GM21576 (cell line): ENCODE results near the gene GYS1.

Experiments
- ATAC-seq: cut with Tn5 transposase; IDR thresholded peaks from one replicate; pipeline ENCODE4 v1.9.1; 2021; ENCODE audit warnings: mild to moderate bottlenecking, moderate library complexity; ENCODE audit not compliant: unreplicated experiment

GYS1 gene

GRCh38 chr19:48965040-48965805 lies 27.9 kb downstream of the GYS1 start, which contains the start of gene FTL:
Gene FTL, plus strand, starts transcription at chr19:48965309. Its CDS starts 199 bp downstream, at chr19:48965508.
- ATAC-seq = peak; percentile 56

- ATAC-seq = no peak
Observed at GRCh38 chr19:48964205-48965039, 28.7 kb downstream of the GYS1 start.

- peak; percentile 16 for ATAC-seq
Observed at GRCh38 chr19:48963371-48964204, 29.5 kb downstream of the GYS1 start.

GRCh38 chr19:48962849-48963165 lies 30.3 kb downstream of the GYS1 start:
- no peak for ATAC-seq

GRCh38 chr19:48962029-48962848 lies 30.9 kb downstream of the GYS1 start:
- peak; percentile 33 for ATAC-seq

DNA sequence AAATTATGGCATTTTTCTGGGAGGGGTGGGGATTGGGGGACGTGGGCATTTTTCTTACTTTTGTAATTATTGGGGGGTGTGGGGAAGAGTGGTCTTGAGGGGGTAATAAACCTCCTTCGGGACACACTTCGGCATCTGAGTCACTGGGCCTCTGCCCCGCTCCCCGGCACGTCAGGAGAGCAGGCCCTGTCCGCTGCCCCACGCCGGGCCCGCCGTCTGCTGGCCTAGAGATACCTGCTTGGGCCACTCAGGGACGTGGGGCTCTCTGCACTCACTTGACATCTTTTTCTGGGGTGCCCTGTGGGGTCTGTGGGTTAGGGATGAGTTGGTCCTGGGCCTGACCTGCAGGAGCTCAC lies 31.5 kb downstream of the GYS1 start:
- ATAC-seq = no peak

DNA sequence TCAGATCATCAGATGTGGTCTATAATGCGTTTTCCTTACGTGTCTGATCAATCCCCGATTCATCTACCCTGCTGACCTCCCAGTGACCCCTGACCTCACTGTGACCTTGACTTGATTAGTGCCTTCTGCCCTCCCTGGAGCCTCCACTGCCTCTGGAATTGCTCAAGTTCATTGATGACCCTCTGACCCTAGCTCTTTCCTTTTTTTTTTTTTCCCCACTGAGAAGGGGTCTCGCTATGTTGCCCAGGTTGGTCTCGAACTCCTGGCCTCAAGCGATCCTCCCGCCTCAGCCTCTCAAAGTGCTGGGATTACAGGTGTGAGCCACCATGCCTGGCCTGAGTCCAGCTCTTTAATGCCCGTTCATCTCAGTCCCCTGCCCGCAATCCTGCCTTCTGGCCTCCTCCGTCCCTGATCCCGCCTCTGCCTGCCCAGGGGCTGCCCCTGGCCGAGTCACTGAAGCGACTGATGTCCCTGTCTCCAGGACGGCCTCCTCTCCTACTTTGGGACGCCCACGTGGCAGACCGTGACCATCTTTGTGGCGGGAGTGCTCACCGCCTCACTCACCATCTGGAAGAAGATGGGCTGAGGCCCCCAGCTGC lies 32.0 kb downstream of the GYS1 start:
- ATAC-seq = no peak

- no peak for ATAC-seq
Observed at GRCh38 chr19:48959341-48960239, 33.5 kb downstream of the GYS1 start.

- no peak for ATAC-seq
Observed at GRCh38 chr19:48958006-48958405, 35.1 kb downstream of the GYS1 start.

- no peak for ATAC-seq
Observed at GRCh38 chr19:48955308-48955958, 37.7 kb downstream of the GYS1 start.

GRCh38 chr19:48954595-48955307 lies 38.4 kb downstream of the GYS1 start, which contains the start of gene BAX:
Gene BAX, plus strand, starts transcription at chr19:48954875. Its CDS starts 54 bp downstream, at chr19:48954929.
- peak; percentile 62 for ATAC-seq

DNA sequence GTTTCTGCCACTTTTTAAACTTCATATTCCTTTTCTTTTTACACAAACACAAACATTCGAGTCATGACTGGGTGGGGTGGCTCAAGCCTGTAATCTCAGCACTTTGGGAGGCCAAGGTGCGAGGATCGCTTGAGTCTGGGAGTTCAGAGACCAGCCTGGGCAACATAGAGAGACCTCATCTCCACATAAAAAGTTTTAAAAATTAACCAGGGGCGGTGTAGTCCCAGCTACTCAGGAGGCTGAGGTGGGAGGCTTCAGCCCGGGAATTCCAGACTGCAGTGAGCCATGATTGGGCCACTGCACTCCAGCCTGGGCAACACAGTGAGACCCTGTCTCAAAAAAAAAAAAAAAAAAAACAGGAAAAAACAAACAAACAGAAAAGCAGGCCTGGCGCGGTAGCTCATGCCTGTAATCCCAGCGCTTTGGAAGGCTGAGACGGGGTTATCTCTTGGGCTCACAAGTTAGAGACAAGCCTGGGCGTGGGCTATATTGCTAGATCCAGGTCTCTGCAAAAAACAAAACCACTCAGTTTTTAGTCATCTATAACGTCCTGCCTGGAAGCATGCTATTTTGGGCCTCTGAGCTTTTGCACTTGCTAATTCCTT lies 39.0 kb downstream of the GYS1 start:
- no peak for ATAC-seq

GRCh38 chr19:48953141-48953540 lies 40.0 kb downstream of the GYS1 start:
- no peak for ATAC-seq

DNA sequence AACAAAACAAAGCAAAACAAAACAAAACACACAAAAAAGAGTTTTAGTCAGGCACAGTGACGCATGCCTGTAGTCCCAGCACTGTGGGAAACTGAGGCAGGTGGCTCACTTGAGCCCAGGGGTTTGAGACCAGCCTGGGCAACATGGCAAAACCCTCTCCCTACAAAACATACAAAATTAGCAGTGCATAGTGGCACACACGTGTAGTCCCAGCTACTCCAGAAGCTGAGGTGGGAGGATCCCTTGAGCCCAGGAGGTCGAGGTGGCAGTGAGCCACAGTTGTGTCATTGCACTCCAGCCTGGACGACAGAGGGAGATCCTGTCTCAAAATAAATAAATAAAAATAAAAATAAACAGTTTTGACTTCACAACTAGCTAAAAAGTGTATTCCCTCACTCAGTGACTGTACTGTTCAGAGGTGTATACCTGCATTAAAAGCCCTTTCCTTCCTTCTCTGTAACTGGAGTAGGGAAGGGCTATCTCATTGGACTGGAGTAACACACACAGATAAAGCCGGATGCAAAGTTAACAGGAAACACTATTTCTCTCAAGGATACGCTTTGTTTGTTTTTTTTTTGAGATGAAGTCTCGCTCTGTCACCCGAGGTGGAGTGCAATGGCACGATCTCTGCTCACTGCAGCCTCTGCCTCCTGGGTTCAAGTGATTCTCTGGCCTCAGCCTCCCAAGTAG lies 42.1 kb downstream of the GYS1 start:
- no peak for ATAC-seq

DNA sequence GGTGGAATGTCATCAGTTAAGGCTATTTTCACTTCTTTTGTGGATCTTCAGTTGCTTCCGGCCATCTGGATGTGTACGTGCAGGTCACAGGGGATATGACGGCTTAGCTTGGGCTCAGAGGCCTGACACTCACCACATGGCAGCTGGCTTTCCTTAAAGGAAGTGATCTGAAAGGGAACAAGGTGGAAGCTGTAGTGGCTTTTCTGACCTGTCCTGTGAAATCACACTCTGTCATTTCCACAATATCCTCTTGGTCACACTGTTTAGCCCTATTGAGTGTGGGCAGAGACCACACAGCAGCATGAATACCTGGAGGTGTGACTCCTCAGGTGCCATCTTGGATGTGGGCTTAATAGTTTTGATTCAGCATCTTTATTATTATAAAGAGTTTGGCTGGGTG lies 43.0 kb downstream of the GYS1 start:
- no peak for ATAC-seq

DNA sequence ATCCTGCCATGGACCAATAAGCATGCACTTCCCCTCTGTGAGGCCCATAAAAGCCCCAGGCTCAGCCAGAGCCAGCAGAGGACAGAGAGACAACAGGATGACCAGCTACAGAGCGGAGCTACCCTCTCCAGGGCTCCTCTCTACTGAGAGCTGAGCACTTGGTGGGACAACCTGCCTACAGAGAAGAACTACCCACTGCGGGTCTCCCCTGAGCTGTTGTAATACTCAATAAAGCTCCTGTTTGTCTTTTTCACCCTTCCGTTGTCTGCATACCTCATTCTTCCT lies 45.9 kb downstream of the GYS1 start:
- no peak for ATAC-seq
